Left lobe of liver (tissue), 2 donors: ENCODE measurements around the gene DOCK3. TPM values are rescaled to one million over a fixed set of nuclear protein-coding genes. Genes with fewer than 3 reads are reported as not detected.
"Not testable (repeated sequence)": the region's sequence is repeated elsewhere in the genome, so short reads cannot be mapped to it uniquely, and the experiment has no call there.

Source experiments
- ATAC-seq: fragments of 200-7000 bp; cut with Tn5 transposase; one replicate; pipeline ENCODE4 v1.9.1; 2020; ENCODE audit warnings: mild to moderate bottlenecking, moderate library complexity
- DNase-seq: peaks from one replicate; pipeline ENCODE4 v3.0.0-alpha.2; 2020; ENCODE audit warnings: low spot score
- total RNA-seq: library from RNA; stranded (reverse); gene quantifications from one replicate; pipeline ENCODE4 v1.2.1, GENCODE V29; 2021
- donor health status: DM: no; HTN: no; CAD: no; lungs with moderate emphysema.
- donor health status: DM: no; HTN: yes; CAD: no.

Gene DOCK3
- total RNA-seq, 1 donor from 2014 or later = not detected

DNA sequence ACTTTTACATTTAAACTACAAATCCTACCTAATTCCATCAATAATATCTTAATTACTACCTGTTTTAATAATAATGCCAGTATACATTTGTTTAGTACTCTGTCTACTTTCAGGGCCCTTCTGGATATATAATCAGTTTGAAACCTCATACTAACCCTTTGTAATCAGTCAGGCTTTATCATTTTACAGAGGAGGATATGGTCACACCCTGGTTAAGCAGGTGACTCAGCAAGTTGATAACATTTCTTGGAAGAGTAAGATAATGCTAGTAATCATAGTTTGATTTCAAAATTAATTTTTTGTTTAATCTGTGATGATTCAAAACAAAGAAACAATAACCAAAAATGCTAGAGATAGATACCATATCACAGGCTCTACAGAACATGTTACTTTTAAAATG is 502.2 kb downstream of the DOCK3 start:
- DNase-seq (no peak), ATAC-seq (no peak)

DNA sequence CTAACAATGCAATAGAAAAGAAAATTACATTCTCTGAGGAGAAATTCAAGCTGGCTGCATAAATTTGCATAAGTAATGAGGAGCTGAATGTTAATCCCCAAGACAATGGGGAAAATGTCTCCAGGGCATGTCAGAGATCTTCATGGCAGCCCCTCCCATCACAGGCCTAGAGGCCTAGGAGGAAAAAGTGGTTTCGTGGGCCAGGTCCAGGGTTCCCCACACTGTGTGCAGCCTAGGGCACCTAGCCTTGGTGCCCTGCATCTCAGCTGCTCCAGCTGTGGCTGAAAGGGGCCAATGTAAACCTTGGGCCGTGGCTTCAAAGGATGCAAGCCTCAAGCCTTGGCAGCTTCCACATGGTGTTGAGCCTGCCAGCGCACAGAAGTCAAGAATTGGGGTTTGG is 511.7 kb downstream of the DOCK3 start:
- ATAC-seq, DNase-seq: not testable (repeated sequence)

DNA sequence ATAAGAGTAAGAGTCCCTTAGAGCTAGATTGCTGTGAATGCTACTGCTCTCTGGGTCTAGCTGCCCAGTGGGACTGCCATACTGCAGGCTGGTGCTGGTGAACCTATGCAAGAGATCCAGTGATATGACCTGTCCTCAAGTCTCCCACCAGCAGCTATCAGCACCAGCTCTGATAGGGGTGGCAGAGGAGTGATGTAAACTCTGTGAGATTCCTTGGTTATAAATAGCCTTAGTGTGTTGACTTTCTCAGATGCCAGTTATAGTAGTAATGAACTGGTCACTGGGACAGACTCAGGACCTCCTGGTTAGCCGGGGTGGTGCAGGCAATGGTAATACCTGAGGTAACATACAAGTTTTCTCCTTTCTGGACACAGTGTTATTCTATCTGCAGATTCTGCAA is 515.5 kb downstream of the DOCK3 start:
- ATAC-seq (no peak), DNase-seq (no peak)

DNA sequence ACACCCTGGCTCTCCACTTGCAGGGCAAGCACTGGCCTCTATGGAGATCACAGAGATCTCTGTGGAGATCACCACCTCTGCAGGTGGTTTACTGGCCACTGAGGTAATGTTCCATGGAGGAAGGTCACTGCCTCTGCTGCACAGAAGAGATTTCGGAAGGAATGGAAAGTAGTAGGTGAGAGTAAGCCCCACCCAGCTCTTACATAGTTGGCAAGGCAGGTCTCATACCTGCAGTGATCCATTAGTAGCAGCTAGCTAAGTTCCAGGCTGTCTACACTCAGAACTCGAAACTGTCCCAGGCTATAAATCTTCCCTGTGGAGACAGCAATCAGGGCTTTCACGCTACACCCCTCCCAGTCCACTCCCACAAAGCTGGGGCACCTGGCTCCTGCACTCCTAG is 516.1 kb downstream of the DOCK3 start:
- ATAC-seq (no peak), DNase-seq (no peak)

DNA sequence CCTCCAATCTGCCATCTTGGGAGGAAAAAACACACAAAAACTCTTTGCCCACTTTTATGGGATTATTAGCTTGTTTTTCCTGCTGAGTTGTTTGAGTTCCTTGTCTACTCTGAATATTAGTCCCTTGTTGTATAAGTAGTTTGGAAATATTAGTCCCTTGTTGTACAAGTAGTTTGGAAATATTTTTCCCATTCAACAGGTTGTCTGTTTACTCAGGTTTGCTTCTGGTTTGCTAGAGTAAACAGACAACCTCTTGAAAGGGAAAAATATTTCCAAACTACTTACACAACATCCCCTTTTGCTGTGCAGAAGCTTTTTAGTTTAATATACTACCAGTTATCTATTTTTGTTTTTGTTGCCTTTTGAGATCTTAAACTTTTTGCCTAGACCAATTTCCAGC is 517.0 kb downstream of the DOCK3 start:
- DNase-seq (no peak), ATAC-seq (no peak)

DNA sequence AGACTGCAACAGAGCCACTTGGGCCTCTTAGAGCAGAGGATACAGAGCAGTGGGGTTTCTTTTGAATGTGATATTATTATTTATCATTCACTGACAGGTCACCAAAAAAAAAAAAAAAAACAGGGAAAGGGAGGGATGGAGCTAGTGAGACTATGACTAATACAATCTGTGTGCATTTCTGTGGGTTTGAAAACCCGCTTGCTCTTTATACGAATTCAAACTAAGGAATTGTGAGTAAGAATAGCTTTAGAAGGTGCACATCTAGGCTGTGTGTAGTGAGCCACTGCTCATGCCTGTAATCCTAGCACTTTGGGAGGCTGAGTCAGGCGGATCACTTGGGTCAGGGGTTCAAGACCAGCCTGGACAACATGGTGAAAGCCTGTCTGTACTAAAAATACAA is 523.8 kb downstream of the DOCK3 start:
- DNase-seq (no peak), ATAC-seq (no peak)

- not testable (repeated sequence) for ATAC-seq, DNase-seq
Observed at GRCh38 chr3:51199296-51199695, 524.6 kb downstream of the DOCK3 start.

DNA sequence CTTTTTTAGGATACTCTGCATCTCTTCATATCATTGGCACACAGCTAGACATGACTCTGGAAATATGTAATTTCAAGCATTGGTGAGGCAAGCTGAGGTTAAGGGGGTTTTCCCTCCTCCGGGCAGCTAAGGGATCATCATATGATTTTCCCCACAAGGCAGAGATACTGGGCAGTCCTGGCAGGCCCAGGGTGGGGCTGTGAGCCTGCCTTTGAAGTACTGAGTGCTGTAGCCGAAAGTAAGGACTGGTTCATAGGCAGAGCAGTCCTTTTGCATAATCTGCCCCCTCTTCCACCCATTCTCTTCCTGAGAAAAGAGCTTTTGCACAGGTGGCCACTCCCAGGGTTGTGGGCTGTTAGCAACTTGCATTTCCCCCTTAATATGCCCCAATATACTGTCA is 541.6 kb downstream of the DOCK3 start:
- ATAC-seq = no peak

GRCh38 chr3:51221959-51222358 is 547.2 kb downstream of the DOCK3 start:
- ATAC-seq (no peak), DNase-seq (no peak)

More for the DNA sequence above, 541.6 kb downstream of the DOCK3 start:
- no peak for DNase-seq

GRCh38 chr3:51224283-51224682 is 549.6 kb downstream of the DOCK3 start:
- ATAC-seq (no peak), DNase-seq (no peak)

- ATAC-seq = no peak
Observed at GRCh38 chr3:51224843-51225242, 550.1 kb downstream of the DOCK3 start.

GRCh38 chr3:51242939-51243338 is 568.2 kb downstream of the DOCK3 start:
- no peak for DNase-seq
- no peak for ATAC-seq

More at GRCh38 chr3:51224843-51225242, 550.1 kb downstream of the DOCK3 start:
- no peak for DNase-seq

GRCh38 chr3:51243924-51244323 is 569.2 kb downstream of the DOCK3 start:
- ATAC-seq = no peak
- no peak for DNase-seq

GRCh38 chr3:51245867-51246266 is 571.1 kb downstream of the DOCK3 start:
- no peak for DNase-seq
- no peak for ATAC-seq

DNA sequence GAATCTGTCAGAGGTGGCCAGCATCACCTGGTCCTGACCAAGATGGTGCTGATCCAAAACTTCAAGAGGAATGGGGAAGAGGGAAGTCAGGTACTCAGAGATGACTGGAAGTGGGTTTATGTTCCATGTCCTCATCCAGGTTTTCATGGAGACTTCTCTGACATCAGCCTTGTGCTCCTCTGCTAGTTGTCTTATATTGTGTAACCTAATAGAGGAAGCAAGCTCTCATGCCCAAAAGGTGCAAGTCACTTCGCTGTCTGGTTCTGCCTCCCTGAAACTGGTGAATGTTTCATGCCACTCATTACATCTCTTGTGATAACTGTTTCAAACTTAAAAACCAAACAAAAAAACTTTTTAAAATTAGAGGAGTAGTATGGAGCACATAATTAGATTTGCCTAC is 583.1 kb downstream of the DOCK3 start:
- DNase-seq = no peak
- ATAC-seq = no peak

DNA sequence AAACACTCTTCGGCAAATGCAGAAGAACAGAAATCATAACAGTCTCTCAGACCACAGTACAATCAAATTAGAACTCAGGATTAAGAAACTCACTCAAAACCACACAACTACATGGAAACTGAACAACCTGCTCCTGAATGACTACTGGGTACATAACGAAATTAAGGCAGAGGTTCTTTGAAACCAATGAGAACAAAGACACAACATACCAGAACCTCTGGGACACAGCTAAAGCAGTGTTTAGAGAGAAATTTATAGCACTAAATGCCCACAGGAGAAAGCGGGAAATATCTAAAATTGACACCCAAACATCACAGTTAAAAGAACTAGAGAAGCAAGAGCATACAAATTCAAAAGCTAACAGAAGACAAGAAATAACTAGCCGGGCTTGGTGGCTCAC is 589.4 kb downstream of the DOCK3 start:
- not testable (repeated sequence) for DNase-seq, ATAC-seq

DNA sequence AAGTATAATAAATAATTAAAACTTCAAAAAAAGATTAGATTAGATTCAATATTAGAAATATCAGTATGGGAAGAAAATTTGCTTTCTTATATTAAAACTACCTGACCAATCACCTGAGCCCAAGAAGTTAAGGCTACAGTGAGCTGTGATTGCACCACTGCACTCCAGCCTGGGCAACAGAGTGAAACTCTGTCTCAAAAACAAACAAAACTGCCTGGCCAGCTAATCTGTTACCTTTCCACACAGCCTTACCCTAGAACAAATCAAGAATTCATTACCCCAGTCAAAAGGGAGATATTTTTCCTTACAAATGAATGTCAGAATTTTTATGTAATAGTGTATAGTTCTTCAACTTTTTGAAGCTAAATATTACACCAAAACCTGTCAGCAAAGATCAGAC is 593.4 kb downstream of the DOCK3 start:
- no peak for DNase-seq
- ATAC-seq = peak; percentile 80

GRCh38 chr3:51269466-51269865 is 594.7 kb downstream of the DOCK3 start:
- DNase-seq = no peak
- ATAC-seq = no peak

DNA sequence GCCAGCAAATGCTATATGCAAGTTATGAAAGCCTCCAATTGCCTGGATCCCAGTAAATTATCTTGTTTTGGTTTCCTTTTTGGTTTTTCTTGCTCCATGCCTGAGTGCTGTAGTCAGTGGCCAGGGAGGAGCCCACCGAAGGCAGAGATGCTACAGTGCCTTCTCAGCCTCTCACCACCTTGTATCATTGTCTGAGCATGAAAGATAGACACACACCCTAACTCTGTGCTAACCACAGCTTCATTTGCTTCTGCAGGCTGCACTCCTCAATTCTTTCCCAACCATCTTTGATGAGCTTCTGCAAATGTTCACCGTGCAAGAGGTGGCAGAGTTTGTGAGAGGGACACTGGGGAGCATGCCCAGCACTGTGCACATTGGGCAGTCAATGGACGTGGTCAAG is 595.8 kb downstream of the DOCK3 start:
- ATAC-seq (no peak), DNase-seq (no peak)

DNA sequence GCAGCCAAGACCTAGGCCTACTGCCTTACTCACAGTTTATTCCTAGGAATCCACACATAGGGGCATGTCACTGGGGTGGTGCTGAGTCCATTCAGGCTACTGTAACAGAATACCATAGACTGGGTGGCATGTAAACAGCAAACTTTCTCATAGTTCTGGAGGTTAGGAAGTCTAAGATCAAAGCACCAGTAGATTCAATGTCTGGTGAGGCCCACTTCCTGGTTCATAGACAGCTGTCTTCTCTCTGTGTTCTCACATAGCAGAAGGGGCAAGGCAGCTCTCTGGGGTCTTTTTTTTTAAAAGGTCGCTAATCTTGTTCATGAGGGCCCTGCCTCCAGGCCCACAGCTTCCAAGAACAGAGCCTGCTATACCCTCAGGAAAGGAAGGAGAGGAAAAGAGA is 596.4 kb downstream of the DOCK3 start:
- ATAC-seq = no peak
- no peak for DNase-seq

DNA sequence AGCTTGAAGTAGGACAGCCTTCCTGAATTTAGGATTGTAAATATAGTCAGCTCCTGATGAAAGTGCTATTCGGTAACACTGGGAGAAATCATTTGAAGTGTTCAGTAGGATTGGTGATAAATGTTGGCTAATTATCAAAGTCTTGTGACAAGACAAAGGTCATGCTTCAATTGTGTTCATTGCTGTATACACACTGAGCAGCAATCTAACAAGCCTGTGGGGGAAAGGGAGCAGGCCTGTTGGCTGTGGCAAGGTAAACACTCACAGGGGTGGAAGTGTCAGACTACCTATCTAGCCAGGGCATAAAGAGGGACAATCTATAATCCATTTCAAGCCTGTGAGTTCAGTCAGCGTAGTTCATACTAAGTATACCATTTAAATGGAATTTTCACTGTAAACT is 599.3 kb downstream of the DOCK3 start:
- ATAC-seq (peak; percentile 71), DNase-seq (no peak)

GRCh38 chr3:51275111-51275805 is 600.5 kb downstream of the DOCK3 start:
- DNase-seq = no peak
- ATAC-seq = no peak

DNA sequence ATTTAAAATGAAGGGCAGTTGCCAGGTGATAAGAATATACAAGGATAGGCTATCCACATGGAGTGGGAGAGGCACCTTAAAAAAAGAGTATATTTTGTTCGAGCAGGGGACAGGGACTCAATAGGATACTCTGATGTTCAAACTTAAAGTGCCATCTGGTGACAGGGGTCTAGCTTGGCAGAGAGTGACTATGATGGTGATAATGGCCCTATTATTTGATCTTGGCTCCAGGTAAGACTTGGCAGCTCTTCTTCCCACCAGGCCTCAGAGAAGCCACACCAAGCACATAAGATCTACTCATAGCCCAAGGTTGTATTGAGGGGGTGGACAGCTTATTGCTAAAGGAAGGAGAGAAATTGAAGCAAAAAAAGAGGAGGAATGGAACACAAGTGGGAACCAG is 601.3 kb downstream of the DOCK3 start:
- ATAC-seq = no peak

More for the DNA sequence above, 601.3 kb downstream of the DOCK3 start:
- DNase-seq = no peak
